SW480 (cell line): Measurements from ENCODE around the gene ACOX1.

Source experiments
- DNase-seq: peaks from one replicate; pipeline ENCODE4 v3.0.0-alpha.2; 2016; ENCODE audit warnings: low spot score

The ACOX1 gene

GRCh38 chr17:76008630-76009425 is 29.9 kb upstream of the ACOX1 start:
- DNase-seq, result no peak

- DNase-seq, result no peak
Measured at GRCh38 chr17:76008208-76008607, 29.2 kb upstream of the ACOX1 start.

- DNase-seq, result no peak
Measured at GRCh38 chr17:76007850-76008165, 28.8 kb upstream of the ACOX1 start.

- no peak for DNase-seq
Measured at GRCh38 chr17:76007131-76007849, 28.3 kb upstream of the ACOX1 start.

- peak; percentile 55 for DNase-seq
Measured at GRCh38 chr17:76005263-76006149, 26.5 kb upstream of the ACOX1 start.

GRCh38 chr17:76004750-76005262 is 25.8 kb upstream of the ACOX1 start:
- no peak for DNase-seq

- no peak for DNase-seq
Measured at GRCh38 chr17:76003915-76004314, 24.9 kb upstream of the ACOX1 start.

GRCh38 chr17:76002100-76002499 is 23.1 kb upstream of the ACOX1 start:
- no peak for DNase-seq

GRCh38 chr17:76000755-76001521 is 22.0 kb upstream of the ACOX1 start, which contains the start of gene CDK3:
CDK3 (plus strand) TSS chr17:76000855; CDS start chr17:76001426, 571 bp downstream.
- DNase-seq, result no peak

GRCh38 chr17:76000016-76000754 is 21.2 kb upstream of the ACOX1 start:
- DNase-seq, result no peak

- DNase-seq, result no peak
Measured at GRCh38 chr17:75998327-75998795, 19.4 kb upstream of the ACOX1 start.

GRCh38 chr17:75996665-75997590 is 18.0 kb upstream of the ACOX1 start:
- DNase-seq, result peak; percentile 89

GRCh38 chr17:75995385-75995925 is 16.5 kb upstream of the ACOX1 start:
- no peak for DNase-seq

GRCh38 chr17:75994802-75995370 is 15.9 kb upstream of the ACOX1 start:
- DNase-seq, result no peak

- no peak for DNase-seq
Measured at GRCh38 chr17:75991396-75991795, 12.4 kb upstream of the ACOX1 start.

- DNase-seq, result no peak
Measured at GRCh38 chr17:75987041-75987440, 8.1 kb upstream of the ACOX1 start.

- DNase-seq, result no peak
Measured at GRCh38 chr17:75985986-75986385, 7.0 kb upstream of the ACOX1 start.

GRCh38 chr17:75983501-75984181 is 4.7 kb upstream of the ACOX1 start:
- DNase-seq, result peak; percentile 20
